GM18511 (cell line): ENCODE data around the gene NFYB.
A peak's percentile ranks its signal among the peaks of the same experiment; 100 is the strongest.
"Not testable (repeated sequence)": the region's sequence is repeated elsewhere in the genome, so short reads cannot be mapped to it uniquely, and the experiment has no call there.

Source experiments
- ATAC-seq: cut with Tn5 transposase; IDR thresholded peaks from one replicate; pipeline ENCODE4 v1.9.1; 2021; ENCODE audit warnings: mild to moderate bottlenecking, moderate library complexity; ENCODE audit not compliant: unreplicated experiment

The NFYB gene

DNA sequence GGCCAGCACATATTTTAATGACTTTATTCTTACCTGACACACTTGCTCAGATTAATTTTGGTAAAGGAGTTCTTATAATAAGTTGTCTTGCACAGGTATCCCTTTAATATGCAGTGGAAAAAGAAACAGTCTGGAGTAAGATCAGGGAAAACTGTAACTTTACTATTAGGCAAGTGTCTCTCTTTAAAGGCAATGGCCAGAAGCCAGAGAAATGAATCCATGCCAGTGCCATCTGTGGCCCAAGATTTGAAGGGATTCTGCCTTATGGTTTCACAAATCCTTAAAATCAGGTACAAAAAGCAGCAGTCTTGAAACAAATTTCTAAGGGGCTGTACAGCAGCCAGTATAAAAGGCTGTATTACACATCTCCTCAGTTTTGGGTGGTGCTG lies 22.4 kb downstream of the NFYB start:
- no peak for ATAC-seq

DNA sequence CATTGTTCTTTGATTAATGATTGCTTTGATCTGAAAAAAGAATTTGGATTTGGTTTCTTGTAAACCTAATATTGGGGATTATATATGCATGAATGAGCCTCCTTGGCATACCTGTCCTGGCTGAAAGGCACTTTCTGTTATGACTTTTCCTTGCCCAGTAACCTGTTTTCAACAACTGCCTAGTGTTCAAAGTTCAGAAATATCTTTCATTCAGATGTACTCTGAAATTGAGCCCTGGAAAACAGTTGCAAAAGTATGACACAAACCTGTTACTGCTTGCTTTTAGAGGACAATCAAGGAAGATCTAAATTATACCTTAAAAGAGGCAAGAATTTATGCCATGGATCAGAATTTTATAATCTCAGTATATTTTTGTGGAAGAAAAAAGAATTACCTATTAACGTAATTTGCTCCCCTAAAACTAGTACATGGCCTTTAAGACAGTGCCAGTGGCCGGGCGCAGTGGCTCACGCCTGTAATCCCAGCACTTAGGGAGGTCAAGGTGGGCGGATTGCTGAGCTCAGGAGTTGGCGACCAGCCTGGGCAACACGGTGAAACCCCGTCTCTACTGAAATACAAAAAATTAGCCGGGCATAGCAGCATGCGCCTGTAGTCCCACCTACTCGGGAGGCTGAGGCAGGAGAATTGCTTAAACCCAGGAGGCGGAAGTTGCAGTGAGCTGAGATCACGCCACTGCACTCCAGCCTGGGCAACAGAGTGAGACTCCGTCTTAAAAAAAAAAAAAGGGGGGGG lies 23.0 kb downstream of the NFYB start:
- ATAC-seq = not testable (repeated sequence)

DNA sequence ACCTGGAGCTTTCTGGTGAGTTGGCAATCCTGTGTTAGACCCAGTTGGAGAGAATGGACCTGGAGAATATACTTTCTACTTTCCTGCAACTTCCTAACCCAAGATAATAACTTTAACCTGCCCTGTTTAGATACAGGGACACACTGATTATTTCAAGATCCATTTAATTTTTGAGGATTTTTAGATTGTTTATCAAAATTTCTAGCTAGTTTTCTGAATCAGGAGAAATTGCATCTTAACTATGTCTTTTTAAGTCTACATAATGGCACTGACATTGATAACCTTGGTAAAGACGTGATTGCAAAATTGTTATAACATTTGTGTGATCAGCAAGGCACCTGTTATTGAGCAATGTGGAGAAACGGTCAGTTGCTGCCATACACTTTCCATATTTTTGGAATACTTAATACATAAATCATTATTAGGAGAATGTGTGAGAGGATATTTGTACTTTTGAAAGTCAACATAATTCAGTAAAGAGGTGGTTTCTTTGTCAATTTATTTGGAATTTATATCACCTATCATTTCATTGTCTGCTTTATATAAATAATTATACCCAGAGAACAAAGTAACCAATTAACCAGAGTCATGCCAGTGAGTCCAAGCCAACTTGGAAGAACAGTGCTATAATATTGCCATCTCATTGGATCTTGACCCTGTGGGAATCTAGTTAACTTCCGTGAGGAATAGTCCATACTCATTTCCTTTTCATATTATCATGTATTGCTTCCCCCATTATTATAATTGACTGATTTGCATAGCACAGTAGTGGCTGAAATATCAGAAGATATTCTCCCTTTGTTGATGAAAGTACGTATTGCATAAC lies 28.4 kb downstream of the NFYB start:
- no peak for ATAC-seq

DNA sequence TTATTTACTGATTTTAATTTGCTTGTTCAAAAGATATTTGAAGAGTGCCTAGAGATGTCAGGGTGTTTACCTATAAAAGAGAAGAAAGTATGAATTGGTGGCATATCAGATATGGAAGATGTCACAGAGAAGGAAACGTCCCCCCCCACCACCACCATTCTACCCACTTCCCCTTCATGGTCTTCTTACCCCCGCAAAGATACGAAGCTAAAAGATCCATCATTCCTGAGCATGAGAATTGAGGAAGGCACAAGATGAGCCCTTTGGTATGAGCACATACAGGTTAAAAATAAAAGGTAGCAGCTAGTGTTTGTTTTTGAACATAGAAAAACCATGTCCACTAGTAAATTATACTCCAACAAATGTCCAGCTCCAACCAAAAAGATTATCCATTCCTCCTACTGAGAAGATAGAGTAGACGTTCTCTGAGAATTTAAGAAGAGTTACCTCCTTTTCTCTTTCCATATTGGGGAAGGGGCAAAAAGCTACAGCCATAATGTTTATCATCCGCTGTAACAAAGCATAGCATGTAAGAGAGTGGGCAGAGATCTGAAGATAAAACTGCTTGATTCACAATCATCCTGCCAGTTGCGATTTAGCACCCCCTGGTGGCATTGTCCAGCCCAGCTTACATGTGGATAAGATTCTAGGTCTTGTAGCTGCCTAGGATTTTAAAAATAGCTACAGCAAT lies 29.1 kb downstream of the NFYB start:
- no peak for ATAC-seq

DNA sequence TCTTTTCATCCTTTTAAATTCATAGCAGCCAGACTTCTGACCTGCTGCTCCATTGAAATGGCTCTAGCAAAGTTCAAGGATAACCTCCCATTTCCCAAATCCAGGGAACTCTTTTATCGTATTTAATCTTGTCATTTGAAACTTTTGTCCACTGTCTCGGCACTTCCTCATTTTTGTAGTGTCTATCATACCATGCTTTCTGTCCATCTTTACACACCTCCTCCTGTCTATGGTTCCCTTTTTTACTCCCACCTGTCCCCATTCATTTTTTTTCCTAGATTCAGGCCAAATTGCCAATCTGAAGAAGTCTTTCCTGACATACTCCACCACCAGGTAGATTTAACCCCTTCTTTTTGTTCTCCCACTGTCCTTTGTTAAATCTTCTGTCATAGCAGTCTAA lies 31.0 kb downstream of the NFYB start:
- ATAC-seq = no peak

DNA sequence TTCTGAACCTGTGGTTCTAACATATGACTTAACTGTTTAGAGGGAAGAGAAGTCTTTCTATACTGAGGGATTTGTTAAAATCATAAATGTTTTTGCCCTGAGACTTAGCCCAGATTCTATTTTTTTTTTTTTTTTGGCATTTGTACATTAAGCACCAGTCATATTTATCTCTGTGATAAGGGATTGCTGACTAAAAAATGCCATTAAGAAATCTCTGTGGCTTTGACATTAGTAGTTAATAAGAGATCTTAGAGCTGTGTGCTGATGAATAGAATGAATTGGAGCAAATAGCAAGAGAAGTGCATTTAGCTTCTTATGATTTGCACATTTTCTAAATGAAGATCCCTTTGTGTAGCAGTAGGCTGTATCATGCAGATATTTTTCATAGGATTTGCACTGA lies 32.5 kb downstream of the NFYB start:
- no peak for ATAC-seq

DNA sequence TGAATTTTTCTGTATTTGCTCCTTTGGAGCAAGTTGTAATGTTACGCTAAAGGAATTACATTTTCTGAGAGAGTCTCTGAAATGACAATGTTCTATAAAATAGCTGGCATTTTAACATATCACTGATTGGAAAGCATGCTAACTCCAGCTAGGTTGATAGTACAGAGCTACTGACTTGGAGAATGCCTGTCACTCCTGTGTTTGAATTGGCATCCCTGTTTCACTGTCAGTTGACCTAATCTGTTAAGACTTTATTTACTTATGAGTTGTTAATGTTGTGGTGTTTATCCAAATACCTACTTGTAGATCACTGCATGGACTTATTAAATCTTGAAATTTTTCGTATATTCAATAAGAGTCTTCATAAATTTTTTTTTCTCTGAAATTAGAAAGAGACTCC lies 40.1 kb downstream of the NFYB start:
- ATAC-seq = no peak

DNA sequence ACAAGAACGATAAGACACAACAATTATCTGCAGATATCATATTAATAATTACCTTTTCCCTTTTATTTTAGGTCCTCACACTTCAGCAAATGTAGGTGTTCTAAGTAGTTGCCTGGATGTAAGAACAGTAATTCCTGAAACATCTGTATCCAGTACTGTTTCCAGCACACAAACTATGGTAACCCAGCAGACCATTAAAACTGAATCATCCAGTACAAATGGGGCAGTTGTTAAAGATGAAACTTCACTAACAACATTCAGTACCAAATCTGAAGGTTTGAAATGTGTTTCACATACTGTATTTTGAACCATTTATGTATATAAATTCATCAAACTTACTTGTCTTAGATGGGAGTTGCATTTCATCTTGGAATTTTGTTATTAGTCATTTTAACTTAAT lies 42.7 kb downstream of the NFYB start:
- no peak for ATAC-seq

DNA sequence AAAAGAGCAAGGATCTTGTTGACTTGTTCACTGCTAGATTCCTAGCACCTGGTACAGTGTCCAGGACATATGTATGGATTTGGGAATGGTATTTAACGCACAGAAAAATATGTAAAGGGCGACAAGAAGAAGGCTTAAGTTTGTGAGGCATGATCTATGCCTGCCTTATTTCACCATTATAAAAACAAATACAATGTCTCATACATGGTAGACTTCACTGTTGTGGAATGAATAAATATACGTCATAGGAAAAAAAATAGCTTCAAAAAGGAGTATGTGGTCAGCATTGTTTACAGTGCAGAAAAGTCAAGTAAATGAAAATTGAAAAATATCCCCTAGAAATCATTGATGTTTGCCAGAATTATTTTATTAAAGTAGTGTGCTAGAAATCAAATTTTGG lies 43.7 kb downstream of the NFYB start:
- ATAC-seq = no peak

DNA sequence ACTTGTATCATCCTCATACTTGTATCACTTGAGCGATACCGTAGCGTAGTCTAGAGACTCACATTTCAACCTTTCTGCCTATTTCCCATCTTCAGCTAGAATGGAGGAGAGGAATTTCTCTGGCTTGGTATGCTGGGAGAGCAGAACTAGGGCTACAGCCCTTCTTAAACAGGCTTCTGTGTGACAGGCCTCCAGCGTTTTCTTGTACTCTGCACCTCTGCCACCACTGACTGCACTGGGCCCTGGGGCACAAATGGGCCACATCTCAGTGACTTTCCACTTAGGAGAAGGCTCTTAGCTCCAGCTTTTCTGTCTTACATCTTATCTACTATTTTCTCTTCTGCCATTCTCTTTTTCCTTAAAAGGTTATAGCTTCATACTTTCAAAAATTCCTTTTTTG lies 46.9 kb downstream of the NFYB start:
- ATAC-seq = no peak

DNA sequence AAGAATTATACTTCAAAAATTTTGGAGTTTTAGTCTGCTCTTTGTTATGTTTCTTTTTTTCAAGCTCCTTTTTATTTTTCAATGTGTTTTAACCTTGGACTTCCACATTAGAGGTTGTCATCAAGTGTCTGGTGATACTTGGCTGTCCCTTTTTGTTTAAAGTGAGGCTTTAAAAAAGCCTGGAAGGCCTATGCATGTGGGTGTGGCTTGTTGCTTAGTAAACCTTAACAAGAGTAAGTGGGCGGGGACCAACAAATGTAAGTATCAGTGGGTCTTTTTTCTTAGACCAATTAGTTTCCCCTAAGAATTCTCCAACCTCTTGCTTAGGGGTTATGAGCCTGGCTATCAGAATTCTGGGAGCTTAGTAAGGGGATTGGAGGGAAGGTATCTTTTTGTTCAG lies 47.3 kb downstream of the NFYB start:
- ATAC-seq = no peak

DNA sequence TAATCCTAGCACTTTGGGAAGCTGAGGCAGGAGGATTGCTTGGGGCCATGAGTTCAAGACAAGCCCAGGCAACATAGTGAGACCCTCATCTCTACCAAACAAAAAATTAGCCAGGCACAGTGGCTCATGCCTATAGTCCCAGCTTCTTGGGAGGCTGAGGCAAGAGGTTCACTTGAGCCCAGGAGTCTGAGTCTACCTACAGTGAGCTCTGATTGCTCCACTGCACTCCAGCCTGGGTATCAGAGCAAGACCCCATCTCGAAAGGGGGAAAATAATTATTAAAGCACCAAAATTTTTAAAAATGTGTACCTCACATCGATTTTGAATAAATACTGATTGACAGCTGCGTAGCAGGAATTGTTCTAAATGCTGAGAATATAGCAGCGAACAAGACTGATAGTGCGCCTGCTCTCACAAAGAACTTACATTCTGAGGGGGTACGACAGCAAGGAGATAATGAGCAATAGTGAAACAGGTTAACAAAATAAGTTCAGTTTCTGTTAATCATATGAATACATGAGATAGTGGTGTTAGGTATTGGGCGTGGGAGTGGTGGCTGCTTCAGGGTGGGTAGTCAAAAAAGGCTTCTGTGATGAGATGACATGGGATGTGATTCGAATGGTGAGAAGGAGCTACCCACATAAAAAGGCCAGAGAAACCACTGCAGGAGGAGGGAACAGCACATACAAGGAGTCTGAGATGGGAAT lies 54.1 kb downstream of the NFYB start:
- ATAC-seq = peak; percentile 68

DNA sequence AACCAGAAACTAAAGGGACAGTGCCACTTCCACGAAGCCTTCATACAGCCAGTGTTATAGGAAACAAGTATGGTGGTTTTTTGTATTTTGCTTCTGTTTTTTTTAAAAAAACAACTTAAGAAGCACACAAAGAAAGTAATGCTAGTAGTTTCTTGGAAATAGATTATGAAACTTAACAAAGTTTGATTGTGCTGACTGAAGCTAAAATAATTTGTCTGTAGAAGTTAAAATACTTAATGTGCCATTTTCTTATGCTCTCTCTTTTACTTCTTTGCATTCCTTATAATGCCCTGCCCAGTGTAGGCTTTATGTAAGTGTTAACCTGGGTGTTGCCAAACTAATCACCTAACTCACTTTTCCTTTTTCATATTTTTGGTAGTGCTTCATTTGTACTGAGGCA lies 57.2 kb downstream of the NFYB start:
- ATAC-seq = no peak

DNA sequence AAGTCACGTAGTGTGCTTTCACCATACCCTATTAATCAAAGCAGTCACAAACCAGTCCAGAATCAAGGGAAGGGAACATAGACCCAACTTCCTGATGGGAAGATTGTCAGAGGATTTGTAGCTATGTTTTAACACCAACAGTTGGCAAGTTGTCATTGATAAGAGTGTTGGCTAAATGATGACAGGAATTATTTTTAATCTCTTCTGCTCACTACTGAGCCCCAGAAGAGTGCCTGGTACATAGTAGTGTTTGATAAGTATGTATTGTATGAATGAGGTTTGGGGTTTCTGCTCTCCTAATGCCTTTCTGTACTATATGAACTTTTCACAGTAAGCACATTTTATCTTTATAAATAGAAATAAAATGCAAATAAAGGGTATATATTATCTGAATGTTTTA lies 59.0 kb downstream of the NFYB start:
- no peak for ATAC-seq

DNA sequence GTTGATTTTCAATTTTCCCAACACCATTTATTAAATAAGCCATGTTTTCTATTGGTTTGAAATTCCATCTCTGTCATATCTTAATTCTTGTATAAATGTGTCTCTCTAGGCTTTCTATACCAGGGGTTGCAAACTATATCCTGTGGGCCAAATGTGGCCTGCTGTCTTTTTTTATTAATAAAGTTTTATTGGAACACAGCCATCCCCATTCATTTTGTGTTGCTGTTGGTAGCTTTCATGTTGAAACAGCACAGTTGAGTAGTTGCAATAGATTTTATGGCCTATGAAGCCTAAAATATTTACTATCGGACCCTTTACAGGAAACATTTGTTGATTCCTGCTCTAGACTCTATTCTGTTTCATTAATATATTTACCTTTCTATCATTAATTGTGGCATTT lies 64.3 kb downstream of the NFYB start:
- no peak for ATAC-seq

DNA sequence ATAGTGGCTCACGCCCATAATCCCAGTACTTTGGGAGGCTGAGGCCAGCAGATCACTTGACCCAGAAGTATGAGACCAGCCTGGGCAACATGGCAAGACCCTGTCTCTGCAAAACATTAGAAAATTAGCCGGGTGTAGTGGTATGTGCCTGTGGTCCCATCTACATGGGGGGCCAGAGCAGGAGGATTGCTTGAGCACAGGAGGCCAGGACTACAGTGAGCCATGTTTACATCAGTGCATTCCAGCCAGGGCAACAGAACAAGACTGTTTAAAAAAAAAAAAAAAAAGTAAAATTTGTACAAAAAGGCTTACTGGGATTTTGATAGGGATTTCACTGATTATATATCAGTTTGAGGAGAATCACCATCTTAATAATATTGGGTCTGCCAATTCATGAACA lies 65.9 kb downstream of the NFYB start:
- no peak for ATAC-seq
